NOMO-1 treated with dmso at 0.1 percent for 144 hours (cell line): Measurements from ENCODE around the gene CNOT9.
"Not testable (repeated sequence)": the region's sequence is repeated elsewhere in the genome, so short reads cannot be mapped to it uniquely, and the experiment has no call there.

Experiments used
- DNase-seq: peaks from one replicate; lab custom pipeline; 2025; ENCODE audit not compliant: unreplicated experiment; lab: John Stamatoyannopoulos, UW

CNOT9 gene, protein sequence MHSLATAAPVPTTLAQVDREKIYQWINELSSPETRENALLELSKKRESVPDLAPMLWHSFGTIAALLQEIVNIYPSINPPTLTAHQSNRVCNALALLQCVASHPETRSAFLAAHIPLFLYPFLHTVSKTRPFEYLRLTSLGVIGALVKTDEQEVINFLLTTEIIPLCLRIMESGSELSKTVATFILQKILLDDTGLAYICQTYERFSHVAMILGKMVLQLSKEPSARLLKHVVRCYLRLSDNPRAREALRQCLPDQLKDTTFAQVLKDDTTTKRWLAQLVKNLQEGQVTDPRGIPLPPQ

DNA sequence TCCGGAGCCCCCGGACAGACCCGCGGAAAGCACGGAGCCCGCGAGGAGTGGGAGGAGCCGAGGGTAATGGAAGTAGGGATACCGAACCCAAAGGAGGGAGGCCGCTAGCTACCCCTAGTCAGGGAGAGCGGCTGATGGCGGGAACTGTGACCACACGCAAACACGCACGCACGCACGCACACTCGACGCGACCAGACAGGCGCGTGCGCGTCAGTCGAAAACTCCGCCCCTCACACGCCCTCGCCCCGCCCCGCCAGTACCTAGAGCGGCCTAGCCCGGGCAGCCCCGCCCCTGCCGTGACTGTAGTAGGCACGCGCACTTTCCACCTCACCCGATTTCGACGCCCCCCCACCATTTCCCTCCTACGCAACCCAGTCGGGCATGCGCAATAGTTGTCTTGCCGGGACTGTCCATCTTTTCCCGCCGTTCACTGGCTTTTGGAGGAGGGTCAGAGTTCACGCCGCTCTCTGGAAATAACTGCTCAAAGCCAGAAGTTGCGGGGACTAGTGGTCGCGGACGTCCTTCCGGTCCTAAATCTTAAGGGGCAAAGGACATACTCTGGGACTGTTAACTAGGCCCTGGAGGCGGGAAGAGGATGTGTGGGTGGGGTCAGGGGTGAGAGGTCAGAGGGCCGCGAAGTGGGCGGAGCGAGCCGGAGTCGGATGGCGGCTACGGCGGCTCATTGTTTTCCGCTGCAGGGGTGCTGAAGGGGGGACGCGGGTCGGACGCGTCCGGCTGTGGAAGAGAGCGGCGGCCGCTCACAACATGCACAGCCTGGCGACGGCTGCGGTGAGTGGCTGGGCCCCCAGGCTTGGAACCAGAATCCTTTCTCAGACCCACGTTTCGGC lies at the start of gene CNOT9, which contains the start of gene USP37:
TSS of gene CNOT9 (plus strand) at position 650 of the 848 bp plus-strand sequence. CDS start at position 766, 116 bp downstream.
TSS of gene USP37 (minus strand) at position 162 of the 848 bp plus-strand sequence. CDS start 9,698 bp downstream, outside the sequence.
- peak; percentile 97 for DNase-seq

DNA sequence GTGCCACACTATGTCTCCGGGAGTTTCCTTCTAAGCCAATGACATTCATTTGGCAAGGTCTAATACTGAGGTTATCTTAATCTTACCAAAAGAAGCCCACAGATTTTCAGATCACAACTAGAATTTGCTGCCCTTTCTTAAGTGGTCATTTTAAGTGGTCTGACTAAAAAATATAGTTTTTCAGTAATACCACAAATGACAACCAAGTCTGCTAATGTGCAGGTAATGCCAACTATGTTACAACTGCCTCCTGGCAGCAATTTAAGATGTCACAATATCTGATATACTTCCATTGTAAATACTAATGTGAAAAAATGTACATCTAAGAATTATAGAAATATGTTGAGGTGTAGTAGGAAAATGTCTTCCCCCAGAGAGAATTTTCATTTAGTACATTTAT lies 49.8 kb upstream of the CNOT9 start:
- DNase-seq = no peak

GRCh38 chr2:218523651-218524050 lies 45.0 kb upstream of the CNOT9 start:
- DNase-seq = no peak

GRCh38 chr2:218528409-218528808 lies 40.2 kb upstream of the CNOT9 start:
- DNase-seq = not testable (repeated sequence)

GRCh38 chr2:218529990-218530389 lies 38.6 kb upstream of the CNOT9 start:
- no peak for DNase-seq

- no peak for DNase-seq
Measured at GRCh38 chr2:218536804-218537494, 31.7 kb upstream of the CNOT9 start.

GRCh38 chr2:218540015-218540414 lies 28.6 kb upstream of the CNOT9 start:
- DNase-seq = no peak

GRCh38 chr2:218546012-218546411 lies 22.6 kb upstream of the CNOT9 start:
- no peak for DNase-seq

DNA sequence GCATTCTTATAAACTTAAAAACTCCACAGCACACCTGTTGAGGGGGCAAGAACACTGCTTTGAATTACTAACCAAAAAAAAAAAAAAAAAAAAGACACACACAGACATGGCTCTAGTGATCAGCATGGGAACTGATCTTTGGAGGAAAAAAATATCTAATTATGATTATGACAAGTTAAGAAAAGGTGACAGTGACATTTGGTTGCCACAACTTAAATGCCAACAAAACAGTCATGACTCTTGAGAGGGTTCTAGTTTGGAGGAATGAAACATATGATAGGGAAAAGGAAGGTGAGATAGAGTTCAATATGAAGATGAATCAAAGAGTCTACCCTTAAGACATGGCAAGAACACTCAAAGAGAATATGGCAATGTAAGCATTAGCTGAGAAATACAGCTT lies 21.1 kb upstream of the CNOT9 start:
- DNase-seq = no peak

DNA sequence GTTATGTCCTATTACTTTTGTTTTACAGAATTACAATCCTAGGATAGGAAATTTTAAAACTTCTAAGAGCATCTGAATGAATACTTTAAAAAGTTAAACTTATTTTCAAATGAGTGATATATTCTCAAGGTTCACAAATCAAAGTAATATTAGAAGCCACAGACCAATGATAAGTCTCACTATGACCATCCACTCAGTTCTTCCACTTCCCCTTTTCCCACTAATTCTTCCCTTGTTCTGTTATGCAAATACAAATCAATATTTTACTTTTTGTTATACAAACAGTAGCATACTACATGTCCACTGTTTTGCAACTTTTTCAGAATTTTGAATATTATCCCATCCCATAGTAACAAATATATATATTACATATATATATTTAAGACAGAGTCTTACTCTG lies 20.7 kb upstream of the CNOT9 start:
- DNase-seq = no peak

DNA sequence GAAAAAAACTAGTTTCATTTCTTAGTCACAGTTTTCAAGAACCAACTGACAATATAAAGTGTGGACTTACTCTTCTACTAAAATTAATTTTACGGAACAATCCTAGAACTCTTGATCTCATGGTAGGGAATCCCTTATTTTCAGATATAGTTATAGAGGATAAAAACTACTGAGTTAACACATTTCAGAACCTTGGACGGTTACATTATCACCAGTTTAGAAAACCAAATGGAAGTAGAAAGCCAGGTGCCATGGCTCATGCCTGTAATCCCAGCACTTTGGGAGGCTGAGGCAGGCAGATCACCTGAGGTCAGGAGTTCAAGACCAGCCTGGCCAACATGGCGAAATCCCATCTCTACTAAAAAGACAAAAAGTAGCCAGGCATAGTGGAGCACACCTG lies 14.4 kb upstream of the CNOT9 start:
- DNase-seq = not testable (repeated sequence)

- DNase-seq = no peak
Measured at GRCh38 chr2:218555527-218555926, 13.1 kb upstream of the CNOT9 start.

- DNase-seq = no peak
Measured at GRCh38 chr2:218557941-218558340, 10.7 kb upstream of the CNOT9 start.

DNA sequence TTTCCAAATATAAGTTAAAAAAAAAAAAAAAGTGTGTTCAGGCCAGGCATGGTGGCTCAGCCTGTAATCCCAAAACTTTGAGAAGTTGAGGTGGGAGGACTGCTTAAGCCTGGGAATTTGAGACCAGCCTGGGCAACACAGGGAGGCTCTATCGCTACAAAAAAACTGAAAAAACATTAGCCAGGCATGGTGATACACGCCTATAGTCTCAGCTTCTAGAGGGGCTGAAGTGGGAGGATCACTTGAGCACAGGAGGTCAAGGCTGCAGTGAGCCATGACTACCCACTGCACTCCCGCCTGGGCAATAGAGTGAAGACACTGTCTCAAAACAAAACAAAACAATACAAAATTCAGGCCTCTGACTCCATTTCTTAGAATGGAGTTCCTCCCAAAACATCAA lies 9.7 kb upstream of the CNOT9 start:
- DNase-seq = no peak

GRCh38 chr2:218564056-218564455 lies 4.6 kb upstream of the CNOT9 start:
- DNase-seq = no peak

DNA sequence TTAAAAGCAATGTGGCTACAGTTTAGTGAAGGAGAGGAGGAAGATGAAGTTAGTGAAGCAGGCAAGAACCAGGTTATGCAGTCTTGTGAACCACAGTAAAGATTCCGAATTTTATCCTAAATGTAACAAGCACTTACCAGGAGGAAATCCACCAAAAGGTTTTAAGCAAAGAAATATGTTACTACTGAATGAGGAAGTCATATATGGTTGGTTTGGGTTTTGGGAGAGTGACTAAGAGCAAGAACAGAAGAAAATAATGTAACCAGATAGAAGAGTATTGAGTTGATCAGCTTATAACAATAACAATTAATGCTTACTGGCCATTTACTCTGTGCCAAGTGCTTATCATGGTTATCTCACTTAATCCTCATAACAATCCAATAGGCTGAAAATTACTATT lies 2.3 kb upstream of the CNOT9 start:
- DNase-seq = no peak

GRCh38 chr2:218567797-218568189 lies 846 bp upstream of the CNOT9 start:
- no peak for DNase-seq

DNA sequence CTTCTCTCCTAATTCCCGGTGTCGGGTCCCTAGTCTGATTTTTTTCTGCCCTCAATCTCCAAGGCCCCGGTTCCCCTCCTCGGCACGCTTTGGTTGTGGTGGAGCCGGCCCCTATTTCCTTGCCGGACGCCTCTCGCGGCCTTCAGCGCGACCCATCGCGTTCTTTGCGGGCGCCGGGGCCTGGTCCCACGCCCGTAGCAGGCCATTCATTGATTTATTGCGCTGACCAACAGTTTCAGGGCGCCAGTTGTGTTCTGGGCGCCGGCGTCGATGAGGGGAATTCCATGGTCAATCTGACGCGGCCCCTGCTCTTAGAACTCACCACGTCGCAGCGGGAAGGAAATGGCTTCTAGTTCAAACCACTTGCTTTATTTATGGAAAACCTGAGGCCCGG lies 396 bp downstream of the CNOT9 start:
- DNase-seq = peak; percentile 28

DNA sequence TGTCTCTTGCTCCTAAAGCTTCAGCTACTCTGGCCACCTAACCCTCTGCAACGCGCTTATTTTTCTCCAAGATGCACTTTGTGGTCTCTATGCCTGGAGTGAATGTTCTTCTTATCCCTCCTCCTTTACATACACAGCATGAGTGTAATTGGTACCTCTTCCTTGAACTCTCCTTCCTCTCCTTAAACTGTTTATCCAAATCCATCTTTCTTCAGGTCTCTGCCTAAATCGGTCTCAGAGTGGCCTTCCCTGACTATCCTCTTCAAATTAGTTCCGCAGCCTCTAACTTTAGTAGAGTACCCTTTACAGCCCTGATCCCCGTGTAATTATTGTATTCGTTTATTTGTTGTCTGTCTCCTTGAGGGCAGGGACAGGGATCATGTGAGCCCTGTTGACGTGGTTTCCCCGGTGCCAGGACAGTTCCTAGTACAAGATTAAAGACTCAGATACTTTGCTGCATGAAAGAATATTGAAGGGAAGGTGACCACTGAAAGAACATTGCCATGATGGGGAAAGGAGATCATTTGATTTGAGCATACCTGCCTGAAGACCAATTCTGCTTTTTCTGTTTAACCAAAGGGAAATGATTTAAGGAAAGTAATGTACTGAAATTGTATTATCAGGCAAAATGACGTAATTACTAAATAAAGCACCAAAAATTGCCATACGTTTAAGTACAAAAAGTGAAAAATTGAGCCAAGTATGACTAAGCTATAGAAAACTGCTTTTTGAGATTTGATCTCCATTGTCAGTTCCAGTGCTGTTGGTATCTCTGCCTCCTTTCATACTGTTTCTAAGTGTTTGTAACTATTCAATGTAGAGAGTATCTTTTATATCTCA lies 1.2 kb downstream of the CNOT9 start:
- no peak for DNase-seq

DNA sequence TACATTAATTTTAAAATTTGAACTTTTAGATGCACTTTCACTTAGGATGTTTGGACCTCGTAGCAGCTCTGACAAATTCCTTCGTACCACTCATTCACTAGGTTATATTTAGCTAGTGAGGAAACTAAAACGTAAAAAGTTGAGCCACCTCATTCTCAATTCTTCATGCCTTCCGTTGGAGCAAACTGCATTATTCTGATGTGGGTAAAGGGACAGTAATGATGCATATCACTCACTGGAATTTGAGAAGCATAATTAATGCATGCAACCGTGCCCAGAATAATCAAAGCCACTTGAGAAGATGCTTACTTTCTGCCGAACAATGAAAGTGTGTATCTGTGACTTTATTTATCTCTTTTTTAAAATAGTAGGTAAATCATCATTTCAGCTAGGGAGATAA lies 2.2 kb downstream of the CNOT9 start:
- no peak for DNase-seq

GRCh38 chr2:218576854-218577253 lies 8.2 kb downstream of the CNOT9 start:
- no peak for DNase-seq
